GM12873 (cell line): Measurements from ENCODE around the gene SLX4.

Experiments used
- TF ChIP-seq, protein P1 (sequence below): IDR thresholded peaks from 2 replicates; pipeline ENCODE4 v1.5.1; 2012; ENCODE audit warnings: low read depth, mild to moderate bottlenecking, moderate library complexity, low read length, control low read depth; ENCODE audit not compliant: insufficient read depth; ENCODE audit errors: missing control alignments

SLX4 gene

DNA sequence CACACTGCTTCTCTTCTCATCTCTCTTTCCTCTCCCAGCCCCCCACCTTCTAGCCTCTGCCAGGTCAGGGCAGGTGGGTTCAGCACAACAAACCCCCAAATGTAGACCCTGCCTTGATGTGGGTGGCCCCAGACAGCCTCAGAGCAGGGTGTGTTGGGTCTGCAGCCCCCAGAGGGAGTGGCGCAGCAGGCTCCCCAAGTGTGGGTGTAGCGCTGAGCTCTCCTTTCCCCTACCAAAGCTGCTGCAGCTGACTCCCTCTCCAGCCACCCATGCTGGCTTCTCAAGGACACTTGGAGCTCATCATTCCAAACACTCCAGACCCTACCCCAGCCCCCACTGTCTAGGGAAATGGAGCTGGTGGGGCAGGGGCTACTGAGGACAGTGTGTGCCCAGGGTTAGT is 61.5 kb downstream of the SLX4 start:
- TF ChIP-seq, protein P1, sequence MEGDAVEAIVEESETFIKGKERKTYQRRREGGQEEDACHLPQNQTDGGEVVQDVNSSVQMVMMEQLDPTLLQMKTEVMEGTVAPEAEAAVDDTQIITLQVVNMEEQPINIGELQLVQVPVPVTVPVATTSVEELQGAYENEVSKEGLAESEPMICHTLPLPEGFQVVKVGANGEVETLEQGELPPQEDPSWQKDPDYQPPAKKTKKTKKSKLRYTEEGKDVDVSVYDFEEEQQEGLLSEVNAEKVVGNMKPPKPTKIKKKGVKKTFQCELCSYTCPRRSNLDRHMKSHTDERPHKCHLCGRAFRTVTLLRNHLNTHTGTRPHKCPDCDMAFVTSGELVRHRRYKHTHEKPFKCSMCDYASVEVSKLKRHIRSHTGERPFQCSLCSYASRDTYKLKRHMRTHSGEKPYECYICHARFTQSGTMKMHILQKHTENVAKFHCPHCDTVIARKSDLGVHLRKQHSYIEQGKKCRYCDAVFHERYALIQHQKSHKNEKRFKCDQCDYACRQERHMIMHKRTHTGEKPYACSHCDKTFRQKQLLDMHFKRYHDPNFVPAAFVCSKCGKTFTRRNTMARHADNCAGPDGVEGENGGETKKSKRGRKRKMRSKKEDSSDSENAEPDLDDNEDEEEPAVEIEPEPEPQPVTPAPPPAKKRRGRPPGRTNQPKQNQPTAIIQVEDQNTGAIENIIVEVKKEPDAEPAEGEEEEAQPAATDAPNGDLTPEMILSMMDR: no peak

DNA sequence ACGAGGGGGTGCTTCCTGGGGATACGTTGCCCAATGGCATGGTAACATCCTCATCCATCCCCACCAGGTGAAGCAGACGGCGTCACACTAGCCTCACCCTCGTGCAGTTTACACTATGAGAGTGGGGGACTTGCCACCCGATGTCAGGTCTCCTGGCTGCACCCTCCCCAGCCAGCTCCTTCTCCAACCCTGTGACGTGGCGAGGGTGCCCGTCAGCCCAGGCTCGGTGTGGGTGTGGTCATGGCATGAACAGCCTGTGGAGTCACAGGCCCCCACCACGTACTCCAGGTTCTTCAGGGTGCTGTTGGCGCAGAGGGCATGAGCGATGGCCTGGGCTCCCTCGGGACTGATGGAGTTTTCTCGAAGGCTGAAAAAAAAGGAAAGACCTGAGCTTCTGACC is 62.5 kb downstream of the SLX4 start:
- TF ChIP-seq, protein P1: no peak

DNA sequence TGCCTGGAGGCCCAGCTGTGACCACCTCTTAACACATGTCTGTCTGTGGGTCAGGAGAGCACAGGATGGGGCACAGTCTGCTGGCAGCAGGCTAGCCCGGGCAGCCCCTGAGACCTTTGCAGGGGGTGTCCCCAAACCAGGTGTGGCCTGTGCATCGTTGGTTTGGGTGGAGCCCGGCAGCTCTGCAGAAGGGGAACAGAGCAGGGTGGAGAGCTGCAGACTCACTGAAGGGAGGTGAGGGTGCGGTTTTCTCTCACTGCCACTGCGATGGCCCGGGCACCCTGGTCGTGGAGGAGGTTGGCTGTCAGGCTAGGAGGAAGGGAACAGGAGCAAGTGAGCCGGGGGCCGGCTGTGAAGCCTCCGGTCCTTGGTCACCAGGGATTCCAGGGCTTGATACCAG is 63.0 kb downstream of the SLX4 start:
- TF ChIP-seq, protein P1: no peak

DNA sequence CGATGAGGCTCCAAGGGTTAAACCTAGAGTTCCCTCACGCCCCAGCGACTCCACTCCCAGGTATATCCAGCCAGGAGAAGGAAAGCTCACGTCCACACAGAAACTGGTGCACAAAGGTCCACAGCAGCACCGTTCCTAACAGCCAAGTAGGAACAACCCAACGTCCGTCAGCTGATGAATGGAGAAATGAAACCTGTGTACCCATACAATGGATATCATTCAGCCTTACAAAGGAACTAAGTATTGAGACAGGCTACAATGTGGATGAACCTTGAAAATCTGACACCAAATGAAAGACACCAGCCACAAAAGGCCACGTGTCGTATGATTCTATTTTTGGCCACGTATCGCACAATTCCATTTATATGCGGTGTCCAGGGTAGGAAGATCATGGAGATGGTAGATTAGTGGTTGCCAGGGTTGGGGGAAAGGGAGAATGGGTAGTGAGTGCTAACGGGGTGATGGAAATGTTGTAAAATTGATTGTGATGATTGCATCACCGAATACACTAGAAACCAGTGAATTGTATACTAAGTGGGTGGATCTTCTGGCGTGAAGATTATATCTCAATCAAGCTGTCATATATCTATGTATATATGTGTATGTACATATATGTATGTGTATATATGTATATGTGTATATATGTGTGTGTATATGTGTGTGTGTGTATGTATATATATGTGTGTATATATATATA is 64.3 kb downstream of the SLX4 start:
- TF ChIP-seq, protein P1: no peak

DNA sequence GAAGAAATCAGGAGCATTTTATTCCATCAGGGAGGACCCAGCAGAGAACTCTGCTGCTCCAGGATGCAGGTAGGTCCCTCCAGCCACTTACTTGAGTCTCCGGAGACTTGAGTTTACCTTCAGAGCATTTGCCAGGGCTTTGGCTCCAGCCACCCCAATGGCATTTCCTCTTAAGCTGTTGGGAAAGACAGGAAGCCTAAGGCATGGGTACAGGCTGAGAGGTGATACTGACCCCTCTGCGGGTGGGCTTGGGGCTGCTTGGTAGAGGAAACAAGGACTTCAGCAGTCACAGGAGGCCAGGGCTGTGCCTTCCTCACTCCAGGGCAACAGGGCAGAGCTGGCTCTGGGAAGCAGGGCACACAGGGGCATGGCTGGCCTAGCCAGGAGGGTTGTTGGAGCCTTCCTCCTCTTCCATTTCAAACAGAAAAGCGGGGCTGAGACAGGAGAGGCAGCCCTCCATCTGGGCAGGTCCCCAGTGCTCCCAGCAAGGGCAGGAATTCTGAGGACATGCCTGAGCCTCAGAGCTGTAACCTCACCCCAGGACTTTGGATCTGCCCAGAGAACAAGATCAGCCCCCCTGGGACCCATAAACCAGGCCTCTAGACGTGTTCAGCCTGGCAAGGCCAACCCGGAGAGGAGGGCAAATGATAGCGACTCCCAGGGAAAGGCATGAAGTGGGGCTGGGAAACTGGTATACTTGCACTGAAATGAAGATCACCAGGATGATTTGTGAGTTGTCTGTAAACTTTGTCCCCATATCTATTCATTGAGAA is 68.6 kb downstream of the SLX4 start:
- TF ChIP-seq, protein P1: no peak

DNA sequence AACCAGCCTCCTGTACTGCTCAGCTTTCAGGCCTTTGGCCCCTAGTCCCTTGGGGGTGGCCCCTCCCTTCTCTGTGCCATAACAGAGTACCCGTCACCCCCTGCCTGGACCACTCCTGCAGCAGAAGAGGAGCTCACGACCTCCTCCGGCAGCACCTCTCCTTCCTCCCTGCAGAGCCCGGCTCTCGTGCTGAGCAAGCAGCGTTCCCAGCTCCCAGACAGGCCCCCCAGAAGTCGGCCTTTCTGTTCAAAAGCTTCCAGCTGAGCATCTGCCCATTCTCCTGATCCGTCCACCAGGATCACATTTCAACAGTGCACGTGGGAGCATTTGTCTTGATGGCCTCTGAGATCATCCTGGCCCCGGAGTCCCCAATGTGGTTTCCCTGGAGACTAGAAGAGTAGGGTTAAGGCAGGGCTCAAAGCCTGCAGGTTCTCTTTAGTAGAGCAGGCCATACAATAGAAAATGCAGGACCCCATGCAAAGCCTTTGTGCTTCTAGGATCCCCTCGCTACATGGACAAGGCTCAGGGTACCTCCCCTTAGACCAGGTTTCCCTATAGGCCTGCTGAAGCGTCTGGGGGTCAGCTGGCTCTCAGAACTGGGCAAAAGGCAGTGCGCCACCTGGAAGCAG is 69.8 kb downstream of the SLX4 start:
- TF ChIP-seq, protein P1: no peak

DNA sequence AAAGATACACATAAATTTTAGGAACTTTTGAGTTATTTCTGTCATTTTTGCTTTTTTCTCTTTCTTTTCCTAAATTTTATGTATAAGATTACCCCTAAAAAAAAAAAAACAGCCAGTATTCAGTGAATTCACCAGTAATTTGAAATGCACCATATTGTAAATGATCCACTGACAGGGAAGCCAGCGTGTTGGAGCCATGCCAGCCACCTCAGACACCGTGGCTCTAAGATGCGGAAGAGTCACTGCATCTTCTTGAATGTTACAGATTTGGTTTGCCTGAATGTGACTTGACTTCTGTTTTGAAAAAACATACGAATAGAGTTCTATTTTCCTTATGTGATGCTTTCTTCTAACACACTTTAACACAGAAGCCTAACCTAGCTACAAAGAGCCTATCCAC is 73.2 kb downstream of the SLX4 start:
- TF ChIP-seq, protein P1: no peak
